Measurements from ENCODE around the gene MED16.

The MED16 gene

GRCh38 chr19:892894-893689 lies at the start of gene MED16, which contains the start of gene RNU6-9:
MED16 (minus strand) TSS chr19:893187; CDS start chr19:891131, 2,056 bp downstream.
RNU6-9 (plus strand) TSS chr19:893484.
- peak; percentile 92 for DNase-seq (ENCODE audit: low read depth)

GRCh38 chr19:942133-942645 lies 49.2 kb upstream of the MED16 start:
- no peak for DNase-seq (ENCODE audit: low read depth)

- DNase-seq (ENCODE audit: low read depth) = no peak
These were observed 48.5 kb upstream of the MED16 start for GRCh38 chr19:941292-942132.

GRCh38 chr19:940591-941291 lies 47.8 kb upstream of the MED16 start:
- DNase-seq (ENCODE audit: low read depth) = peak; percentile 87

- DNase-seq (ENCODE audit: low read depth) = no peak
These were observed 46.9 kb upstream of the MED16 start for GRCh38 chr19:939922-940321.

GRCh38 chr19:939439-939838 lies 46.5 kb upstream of the MED16 start:
- DNase-seq (ENCODE audit: low read depth) = no peak

GRCh38 chr19:938233-938923 lies 45.4 kb upstream of the MED16 start:
- DNase-seq (ENCODE audit: low read depth) = no peak

- no peak for DNase-seq (ENCODE audit: low read depth)
These were observed 44.3 kb upstream of the MED16 start for GRCh38 chr19:937259-937694.

- no peak for DNase-seq (ENCODE audit: low read depth)
These were observed 43.2 kb upstream of the MED16 start for GRCh38 chr19:936175-936546.

GRCh38 chr19:934865-935479 lies 42.0 kb upstream of the MED16 start:
- DNase-seq (ENCODE audit: low read depth) = peak; percentile 64

- DNase-seq (ENCODE audit: low read depth) = no peak
These were observed 41.3 kb upstream of the MED16 start for GRCh38 chr19:934197-934840.

- DNase-seq (ENCODE audit: low read depth) = no peak
These were observed 40.5 kb upstream of the MED16 start for GRCh38 chr19:933553-933882.

GRCh38 chr19:932648-933552 lies 39.9 kb upstream of the MED16 start:
- peak; percentile 94 for DNase-seq (ENCODE audit: low read depth)

- no peak for DNase-seq (ENCODE audit: low read depth)
These were observed 39.1 kb upstream of the MED16 start for GRCh38 chr19:931860-932647.

GRCh38 chr19:929891-930258 lies 36.9 kb upstream of the MED16 start:
- no peak for DNase-seq (ENCODE audit: low read depth)

- DNase-seq (ENCODE audit: low read depth) = no peak
These were observed 36.4 kb upstream of the MED16 start for GRCh38 chr19:929203-929890.

- peak; percentile 29 for DNase-seq (ENCODE audit: low read depth)
These were observed 35.6 kb upstream of the MED16 start for GRCh38 chr19:928471-929202.

Data from fibroblast of gingiva (primary cell).